ENCODE results near the gene ZNF217.

- TF ChIP-seq CTCF (conservative IDR thresholded peaks at IDR 0.05; ENCODE audit: low read length), result no peak
- TF ChIP-seq EZH2phosphoT487 (IDR thresholded peaks at IDR 0.05; ENCODE audit: borderline replicate concordance, low read depth, low read length), result no peak
Observed at GRCh38 chr20:53522026-53522425, 71.6 kb downstream of the ZNF217 start.

Data from OCI-LY7 (cell line).